HG03139 (cell line): ENCODE measurements around the gene GHRH.

Experiments used
- ATAC-seq: cut with Tn5 transposase; IDR thresholded peaks from one replicate; pipeline ENCODE4 v1.9.1; 2021; ENCODE audit not compliant: unreplicated experiment

The GHRH gene

DNA sequence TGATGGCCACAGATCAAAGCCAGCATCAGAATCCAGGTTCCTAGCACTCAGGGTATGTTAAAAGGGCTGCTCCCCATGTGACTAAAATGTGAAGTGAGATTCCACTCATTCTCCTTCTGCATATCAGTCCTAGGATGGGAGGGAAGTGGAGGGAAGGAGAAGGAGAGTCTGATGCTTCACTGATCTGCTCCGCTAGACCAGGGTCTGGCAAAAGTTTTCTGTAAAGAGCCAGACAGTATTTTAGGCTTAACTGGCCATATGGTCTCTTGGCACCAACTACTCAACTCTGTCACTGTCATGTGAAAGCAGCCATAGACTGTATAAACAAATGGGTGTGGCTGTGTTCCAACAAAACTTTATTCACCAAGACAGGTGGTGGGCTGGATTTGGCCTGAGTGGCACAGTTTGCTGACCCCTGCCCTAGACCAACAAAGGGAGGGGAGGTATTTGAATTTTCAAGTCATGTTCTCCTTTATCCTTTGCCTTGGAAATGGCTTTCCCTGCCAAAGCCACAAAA, 22.6 kb downstream of the GHRH start:
- no peak for ATAC-seq

DNA sequence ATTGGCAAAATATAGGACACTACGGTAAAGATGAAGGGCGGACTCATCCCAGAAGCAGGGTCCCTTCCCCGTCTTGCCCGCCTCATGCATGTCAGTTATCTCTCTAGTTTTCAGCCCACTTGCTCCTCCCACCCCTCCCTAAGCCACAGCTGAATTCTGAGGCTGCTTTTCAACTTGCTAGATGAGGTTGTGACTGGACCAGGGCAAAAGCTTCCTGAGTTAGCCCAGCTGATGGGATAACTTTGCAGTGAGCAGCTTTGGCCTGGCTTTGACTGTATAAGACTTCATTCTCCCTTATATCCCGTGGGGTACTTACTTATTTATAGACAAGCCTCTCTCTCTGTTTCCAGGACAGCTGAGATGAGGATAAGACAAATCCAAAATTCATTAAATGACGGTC, 23.2 kb downstream of the GHRH start:
- no peak for ATAC-seq

DNA sequence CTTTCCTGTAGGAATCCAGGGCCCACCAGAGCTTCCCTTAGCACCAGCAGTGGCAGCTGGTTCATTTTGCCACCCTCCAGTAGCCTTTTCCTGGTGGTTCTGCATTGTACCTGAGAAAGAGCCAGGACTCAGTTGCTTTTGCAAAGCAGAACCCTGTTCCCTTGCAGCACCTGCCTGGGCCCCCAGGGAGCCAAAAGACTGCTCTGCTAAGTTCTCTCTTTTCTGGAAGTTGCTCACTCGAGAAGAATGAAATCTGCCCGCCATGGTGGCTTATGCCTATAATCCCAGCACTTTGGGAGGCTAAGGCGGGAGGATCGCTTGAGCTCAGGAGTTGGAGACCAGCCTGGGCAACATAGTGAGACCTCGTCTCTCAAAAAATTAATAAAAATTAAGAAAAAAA, 24.0 kb downstream of the GHRH start:
- ATAC-seq, result no peak

- ATAC-seq, result no peak
These were observed 25.2 kb downstream of the GHRH start for GRCh38 chr20:37236462-37236861.

GRCh38 chr20:37235065-37235464, 26.5 kb downstream of the GHRH start:
- no peak for ATAC-seq

DNA sequence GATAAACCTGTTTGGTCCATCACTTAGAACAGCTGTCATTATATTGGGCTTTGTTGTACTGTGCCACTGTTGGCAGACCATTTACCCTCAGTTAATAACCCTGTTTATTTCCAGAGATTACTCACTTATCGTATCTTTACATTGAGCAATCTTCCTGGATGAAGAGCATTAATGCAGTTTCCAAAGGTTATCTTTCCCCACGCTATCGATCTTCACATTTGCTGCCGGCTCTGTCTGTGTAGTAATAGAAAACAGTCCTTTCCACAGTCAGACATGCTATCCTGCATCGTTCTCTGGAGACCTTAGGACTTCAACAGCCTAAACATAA, 27.4 kb downstream of the GHRH start:
- ATAC-seq, result no peak

DNA sequence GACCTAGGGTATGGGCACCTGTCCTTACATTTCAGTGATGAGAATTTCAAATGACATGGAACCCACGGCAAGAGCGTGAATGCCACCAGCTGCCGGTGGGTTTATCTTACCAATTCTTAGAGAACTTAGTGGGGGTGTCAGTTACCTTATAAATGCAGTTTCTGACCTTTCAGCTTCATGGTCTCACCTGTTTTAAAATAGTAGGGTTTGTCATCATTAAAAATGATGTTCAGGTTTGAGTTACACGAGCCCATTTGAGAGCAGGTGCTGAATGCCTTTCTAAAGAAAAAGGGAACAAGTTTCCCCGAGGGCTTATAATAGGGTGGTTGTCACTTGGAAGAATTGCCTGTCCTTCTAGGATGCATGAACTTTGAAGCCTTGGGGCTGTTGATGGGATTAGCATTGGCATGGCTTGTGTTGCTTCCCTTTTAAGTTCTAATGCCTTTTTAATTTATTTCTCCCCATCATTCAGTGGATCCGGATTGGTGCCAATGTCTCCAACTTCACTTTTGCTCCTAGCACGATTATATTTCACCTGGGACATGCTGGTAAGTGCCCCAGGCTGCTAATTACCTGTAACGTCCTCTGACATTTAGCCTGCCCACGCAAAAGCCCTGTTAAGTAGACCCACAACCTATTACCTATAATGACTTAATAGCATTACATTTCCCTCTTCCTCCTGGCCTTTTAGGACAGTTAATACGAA, 27.9 kb downstream of the GHRH start:
- no peak for ATAC-seq

- ATAC-seq, result no peak
These were observed 29.5 kb downstream of the GHRH start for GRCh38 chr20:37231947-37232630.

GRCh38 chr20:37230200-37230599, 31.4 kb downstream of the GHRH start:
- ATAC-seq, result no peak

DNA sequence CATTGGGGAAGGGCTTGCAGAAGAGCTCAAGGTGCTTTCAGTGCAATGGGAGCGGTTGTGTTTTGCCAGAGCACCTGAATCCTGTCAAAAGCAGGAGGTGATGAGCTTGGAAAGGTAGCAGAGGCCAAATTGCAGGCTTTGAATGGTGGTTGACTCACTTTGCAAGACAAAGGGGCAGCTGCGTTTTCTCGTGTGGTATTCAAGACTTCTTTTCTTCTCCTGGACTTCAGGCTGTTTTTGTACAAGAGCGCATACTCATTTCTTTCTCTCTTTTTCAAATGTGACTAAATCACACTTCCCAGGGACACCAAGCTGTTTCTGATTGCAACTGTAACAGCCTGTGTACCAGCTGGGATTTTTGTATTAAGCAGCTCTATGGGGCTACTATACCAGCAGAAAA, 32.3 kb downstream of the GHRH start:
- no peak for ATAC-seq

GRCh38 chr20:37228656-37229055, 33.0 kb downstream of the GHRH start:
- ATAC-seq, result no peak

DNA sequence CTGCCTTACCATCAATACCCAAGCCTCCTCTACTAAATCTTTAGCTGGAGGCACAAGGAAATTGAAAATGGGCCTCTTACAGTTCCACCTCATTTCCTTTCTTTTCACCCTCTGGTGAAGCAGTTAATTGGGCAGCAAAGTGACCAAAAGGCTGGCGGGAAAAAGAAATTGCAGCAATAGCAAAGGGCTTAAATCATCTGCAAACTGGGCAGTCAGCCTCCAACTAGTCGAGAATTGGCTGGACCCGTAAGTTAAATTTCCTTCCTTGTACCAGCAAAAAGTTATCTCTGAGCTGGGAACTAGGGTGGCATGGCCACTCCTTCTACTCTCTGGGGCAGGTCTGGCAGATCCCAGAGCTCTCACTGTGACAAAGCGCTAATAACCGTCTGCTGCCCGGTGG, 33.5 kb downstream of the GHRH start:
- ATAC-seq, result no peak

- ATAC-seq, result no peak
These were observed 34.7 kb downstream of the GHRH start for GRCh38 chr20:37226889-37227288.

DNA sequence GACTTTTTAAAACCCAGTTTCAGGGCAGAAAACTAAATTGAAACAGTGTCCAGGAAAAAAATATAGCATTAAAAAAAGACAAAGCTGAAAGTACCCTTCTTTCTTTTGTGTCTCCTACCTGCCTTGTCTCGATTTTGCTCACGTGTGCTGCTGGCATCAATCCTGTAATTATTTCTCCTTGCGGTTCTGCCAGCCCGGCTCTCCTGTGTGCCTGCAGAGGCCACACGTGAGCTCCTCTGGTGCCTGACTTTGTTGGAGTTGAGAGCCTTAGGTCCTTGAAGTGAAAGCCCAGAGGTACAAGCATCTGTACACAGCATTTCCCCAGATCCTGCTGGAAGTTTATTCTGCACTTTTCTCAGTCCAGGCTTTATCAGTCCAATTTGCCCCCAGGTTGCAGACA, 36.5 kb downstream of the GHRH start:
- no peak for ATAC-seq

DNA sequence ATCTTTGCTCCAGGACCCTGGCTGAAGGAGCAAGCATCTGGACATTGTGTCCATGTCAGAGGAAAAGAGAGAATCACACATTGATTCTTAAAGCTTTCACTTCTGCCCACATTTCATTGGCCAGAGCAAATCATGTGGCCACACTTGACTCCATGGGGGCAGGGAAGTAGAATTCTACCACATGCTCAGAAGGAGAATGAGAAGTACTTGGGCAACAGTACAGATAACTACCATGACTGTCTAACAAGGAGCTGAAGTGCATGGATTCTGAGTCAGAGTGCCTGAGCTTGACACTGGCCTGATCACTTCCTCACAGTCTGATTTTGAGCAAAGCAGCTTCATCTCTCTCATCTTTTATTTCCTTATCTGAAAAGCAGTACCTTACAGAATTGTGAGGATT, 38.6 kb downstream of the GHRH start:
- no peak for ATAC-seq

GRCh38 chr20:37222086-37222485, 39.5 kb downstream of the GHRH start:
- ATAC-seq, result no peak

DNA sequence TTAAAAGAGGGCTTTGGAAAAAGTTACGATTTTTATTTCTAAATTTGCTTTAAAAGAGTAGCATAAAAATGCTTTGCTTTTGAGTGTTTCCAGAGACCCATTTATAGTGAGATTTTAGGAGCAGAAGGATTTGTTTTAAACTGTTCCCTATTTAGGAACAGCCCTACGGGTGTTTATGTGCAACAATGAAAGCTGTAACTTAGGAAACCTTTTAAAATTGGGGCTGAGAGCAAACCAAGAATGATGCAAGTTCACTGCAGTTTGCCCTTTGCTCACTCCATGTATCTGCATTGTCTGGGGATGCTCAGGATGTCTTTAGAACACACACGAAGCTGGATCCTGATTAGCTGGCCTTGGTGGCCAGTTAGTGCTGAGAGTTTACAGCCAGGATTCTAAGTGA, 40.9 kb downstream of the GHRH start:
- no peak for ATAC-seq

DNA sequence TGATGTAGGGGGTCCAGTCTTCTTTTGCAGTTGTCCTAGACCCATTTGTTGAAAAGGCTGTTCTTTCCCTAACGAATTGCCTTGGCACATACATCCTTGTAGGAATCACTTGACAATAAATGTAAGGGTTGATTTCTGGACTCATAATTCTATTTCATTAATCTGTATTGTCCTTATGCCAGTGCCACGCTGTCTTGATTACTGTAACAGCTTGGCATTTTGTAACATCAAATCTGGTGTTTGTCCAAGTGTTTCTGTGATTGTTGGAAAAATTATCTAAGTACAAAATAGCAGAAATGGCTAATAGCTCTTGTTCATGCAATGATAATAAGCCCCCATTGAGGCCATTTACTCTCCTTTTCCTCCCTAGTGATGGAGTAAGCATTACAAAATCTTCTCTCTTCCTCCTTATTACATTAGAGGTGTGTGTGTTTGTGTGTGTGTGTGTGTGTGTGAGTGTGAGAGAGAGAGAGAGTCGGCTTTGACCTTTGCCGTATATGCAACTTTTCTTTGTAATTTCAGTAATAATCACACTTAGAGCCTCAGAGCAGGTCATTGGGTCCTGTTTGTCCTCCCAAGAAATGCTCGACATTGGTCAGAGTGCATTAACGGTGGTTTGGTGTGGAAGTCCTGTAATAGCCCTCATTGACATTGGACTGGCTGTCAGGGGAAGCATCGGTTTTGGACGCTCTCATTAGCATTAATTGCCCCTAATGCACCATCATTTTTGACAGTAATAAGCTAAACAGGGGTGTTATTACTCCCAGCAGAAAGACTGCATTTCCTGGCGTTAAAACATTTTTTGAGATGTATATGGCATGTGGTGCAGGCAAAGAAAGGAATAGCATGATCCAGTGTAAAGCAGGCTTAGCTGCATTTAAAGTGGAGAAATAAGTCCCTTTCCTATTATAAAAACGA, 41.6 kb downstream of the GHRH start:
- no peak for ATAC-seq

DNA sequence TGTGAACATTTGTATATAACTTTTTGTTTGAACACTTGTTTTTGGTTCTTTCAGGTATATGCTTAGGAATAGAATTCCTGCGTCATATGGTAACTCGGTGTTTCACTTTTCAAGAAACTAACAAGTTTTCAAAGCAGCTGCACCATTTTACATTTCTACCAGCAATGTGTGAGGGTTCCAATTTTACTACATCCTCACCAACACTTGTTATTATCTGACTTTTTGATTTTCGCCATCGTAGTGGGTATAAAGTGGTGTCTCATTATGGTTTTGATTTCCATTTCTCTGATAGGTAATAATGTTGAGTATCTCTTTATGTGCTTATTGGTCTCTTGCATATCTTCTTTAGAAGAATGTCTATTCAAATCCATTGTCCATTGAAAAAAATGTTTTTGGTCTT, 42.6 kb downstream of the GHRH start:
- no peak for ATAC-seq

- ATAC-seq, result no peak
These were observed 43.2 kb downstream of the GHRH start for GRCh38 chr20:37218441-37218840.

- ATAC-seq, result no peak
These were observed 51.8 kb downstream of the GHRH start for GRCh38 chr20:37209661-37210314.
